CD14-positive monocyte (primary cell): Measurements from ENCODE around the gene GATAD2A. TPM values are rescaled to one million over a fixed set of nuclear protein-coding genes. Genes with fewer than 3 reads are reported as not detected.
A peak's percentile ranks its signal among the peaks of the same experiment; 100 is the strongest.

Source experiments
- DNase-seq, 3 donors: peaks; one replicate each; pipeline ENCODE4 v3.0.0-alpha.2; 2011 to 2022
- H2AFZ ChIP-seq: 2 replicates; pipeline ENCODE4 v1.6.0; 2012; ENCODE audit warnings: mild to moderate bottlenecking, low read depth, low read length, inconsistent platforms; ENCODE audit not compliant: insufficient read depth, poor library complexity, severe bottlenecking
- H3K27ac ChIP-seq, 2 donors: 1 replicate in 1 of 2; 2 replicates in 1 of 2; pipeline ENCODE4 v1.5.1; 2012 to 2013; ENCODE audit warnings: low read length in 2 of 2, control low read depth in 1 of 2, inconsistent platforms in 1 of 2, low read depth in 1 of 2, mild to moderate bottlenecking in 1 of 2
- H3K27me3 ChIP-seq, 2 donors: one replicate each; pipeline versions ENCODE4 v1.6.0 to v1.6.1; 2011 to 2013; ENCODE audit warnings: low read length in 2 of 2; ENCODE audit not compliant: control insufficient read depth in 2 of 2, insufficient read depth in 2 of 2
- H3K36me3 ChIP-seq, 2 donors: replicated peaks in 1 of 2; 1 replicate in 1 of 2; 2 replicates in 1 of 2; pipeline versions ENCODE4 v1.5.1 to v1.6.1; 2012 to 2013; ENCODE audit warnings: low read length in 2 of 2, control low read depth in 1 of 2, inconsistent platforms in 1 of 2, mild to moderate bottlenecking in 1 of 2; ENCODE audit not compliant: insufficient read depth in 2 of 2, control insufficient read depth in 1 of 2
- H3K4me1 ChIP-seq, 2 donors: 1 replicate in 1 of 2; 2 replicates in 1 of 2; pipeline versions ENCODE4 v1.5.1 to v1.6.1; 2012 to 2013; ENCODE audit warnings: low read length in 2 of 2, control low read depth in 1 of 2, inconsistent platforms in 1 of 2, mild to moderate bottlenecking in 1 of 2, moderate library complexity in 1 of 2; ENCODE audit not compliant: insufficient read depth in 2 of 2, control insufficient read depth in 1 of 2
- H3K4me2 ChIP-seq: replicated peaks from 2 replicates; pipeline ENCODE3; 2012; ENCODE audit warnings: low read length, moderate library complexity, mild to moderate bottlenecking; ENCODE audit not compliant: poor library complexity, severe bottlenecking; ENCODE audit errors: extremely low read depth
- H3K4me3 ChIP-seq, 3 experiments: fragments of 200-600 bp in 1 of 3; sonication (generic) in 1 of 3; replicated peaks in 1 of 3; 1 replicate in 2 of 3; 2 replicates in 1 of 3; pipeline ENCODE4 v1.5.1; 2011 to 2013; ENCODE audit warnings: low read length in 3 of 3, mild to moderate bottlenecking in 3 of 3, control low read depth in 2 of 3, low read depth in 2 of 3, inconsistent platforms in 1 of 3, moderate library complexity in 1 of 3
- H3K79me2 ChIP-seq: 2 replicates; pipeline ENCODE4 v1.6.0; 2012; ENCODE audit warnings: mild to moderate bottlenecking, control low read depth, inconsistent platforms, low read length, moderate library complexity; ENCODE audit not compliant: insufficient read depth
- H3K9ac ChIP-seq: 2 replicates; pipeline ENCODE4 v1.6.0; 2017; ENCODE audit warnings: low read length, mild to moderate bottlenecking; ENCODE audit not compliant: insufficient read depth, poor library complexity, severe bottlenecking
- H3K9me3 ChIP-seq, 2 donors: replicated peaks in 1 of 2; 1 replicate in 1 of 2; 2 replicates in 1 of 2; pipeline versions ENCODE4 v1.5.1 to v1.6.1; 2012 to 2013; ENCODE audit warnings: low read length in 2 of 2, control low read depth in 1 of 2; ENCODE audit not compliant: control insufficient read depth in 1 of 2, insufficient read depth in 1 of 2
- H4K20me1 ChIP-seq: 2 replicates; pipeline ENCODE4 v1.6.0; 2012; ENCODE audit warnings: mild to moderate bottlenecking, low read length, control low read depth, moderate library complexity; ENCODE audit not compliant: insufficient read depth
- H3K27ac Mint-ChIP-seq, 7 donors: one replicate each; pipeline ENCODE4 v1.8.0; 2020; ENCODE audit warnings: mild to moderate bottlenecking in 7 of 7, mixed read lengths in 7 of 7, moderate library complexity in 6 of 7, inconsistent platforms in 2 of 7
- H3K27me3 Mint-ChIP-seq, 3 donors: one replicate each; pipeline ENCODE4 v1.8.0; 2021 to 2022; ENCODE audit warnings: low read depth in 3 of 3, mild to moderate bottlenecking in 3 of 3, mixed read lengths in 3 of 3, moderate library complexity in 3 of 3, inconsistent platforms in 1 of 3
- H3K36me3 Mint-ChIP-seq, 2 donors: one replicate each; pipeline ENCODE4 v1.8.0; 2020; ENCODE audit warnings: mixed read lengths in 2 of 2, inconsistent platforms in 1 of 2, mild to moderate bottlenecking in 1 of 2
- H3K4me1 Mint-ChIP-seq: one replicate; pipeline ENCODE4 v1.8.0; 2020; ENCODE audit warnings: mild to moderate bottlenecking, mixed read lengths
- H3K4me3 Mint-ChIP-seq, 2 donors: one replicate each; pipeline ENCODE4 v1.8.0; 2020; ENCODE audit warnings: mild to moderate bottlenecking in 2 of 2, mixed read lengths in 2 of 2, moderate library complexity in 1 of 2
- H3K9me3 Mint-ChIP-seq, 7 donors: one replicate each; pipeline ENCODE4 v1.8.0; 2020 to 2022; ENCODE audit warnings: mixed read lengths in 7 of 7, mild to moderate bottlenecking in 6 of 7, moderate library complexity in 6 of 7, inconsistent platforms in 2 of 7
- CTCF ChIP-seq: fragments of 200-600 bp; IDR thresholded peaks from one replicate; pipeline ENCODE4 v1.8.0; 2022; ENCODE audit warnings: antibody characterized with exemption, mild to moderate bottlenecking
- WGBS: methylation state at CpG from one replicate; pipeline ENCODE4 v1.1.5; 2013; ENCODE audit warnings: missing lambda C conversion rate; ENCODE audit not compliant: insufficient coverage; 5-methylcytosine and 5-hydroxymethylcytosine counted together
- intact Hi-C, 2 donors: fragments of 100-400 bp; cut with micrococcal nuclease; formaldehyde crosslinking; loops; one replicate each; pipeline versions ENCODE4 v1.15.0 to v1.15.1; 2023
- polyA minus RNA-seq: library from RNA; depleted of rRNA, polyadenylated mRNA; stranded (reverse); fragments of >200 nt; gene quantifications from 2 replicates; pipeline ENCODE4 v1.2.3, GENCODE V29; 2012
- polyA plus RNA-seq, 3 donors: library from polyadenylated mRNA; depleted of rRNA in 1 of 3; unstranded in 2 of 3; stranded (reverse) in 1 of 3; fragments of 300-500 nt in 2 of 3; fragments of >200 nt in 1 of 3; fragmentation: Illumina TruSeq in 2 of 3; gene quantifications; 1 replicate in 2 of 3; 2 replicates in 1 of 3; pipeline ENCODE4 v1.2.3, GENCODE V29; 2012 to 2021
- total RNA-seq, 12 experiments: library from RNA in 1 of 12; stranded (reverse) in 1 of 12; fragments of 120-200 nt in 1 of 12; gene quantifications; one replicate each; pipeline ENCODE4 v1.2.4 and lab custom pipeline; 2013 to 2026; ENCODE audit warnings: mixed read lengths in 6 of 12, inconsistent platforms in 1 of 12

GATAD2A gene
- 31.6 TPM for total RNA-seq (2013)
- polyA plus RNA-seq (10 to 100 TPM in 1 of 3 donors, 1 to 10 TPM in 2; 8.0 to 35.9 (median 8.7) TPM), polyA minus RNA-seq (30.6 and 54.4 TPM in 2 replicates), total RNA-seq (lab: John Stamatoyannopoulos, UW) (49.6 to 254 (median 109) reads per million in 11 experiments)

GRCh38 chr19:19404879-19405860 lies at the start of gene GATAD2A:
GATAD2A (plus strand) TSS chr19:19405675; CDS start chr19:19465346, 59,671 bp downstream.
- H3K27ac Mint-ChIP-seq = peak within 1 kb of the TSS; percentile 99 to 100 (median 99)
- peaks cover 70% of the 10 kb centered on the region for H3K4me1 Mint-ChIP-seq
- H3K9ac ChIP-seq = peak within 1 kb of the TSS; percentile 82
- H3K79me2 ChIP-seq = peaks cover 91% of the 10 kb centered on the region
- peaks cover 11 to 13% of the 10 kb centered on the region in 2 donors for H3K36me3 Mint-ChIP-seq
- peak; percentile 97 to 99 (median 99) for DNase-seq
- peak; percentile 14 for TF ChIP-seq CTCF
- H3K27me3 Mint-ChIP-seq = peaks cover 0 to 3% (median 2%) of the 10 kb centered on the region in 3 donors
- WGBS = under 1% methylated on average over 85 of the region's 90 CpGs
- H3K9me3 ChIP-seq = no peaks in the 10 kb centered on the region
- H3K9me3 Mint-ChIP-seq = no peaks in the 10 kb centered on the region
- peak within 1 kb of the TSS; percentile 92 to 96 for H3K4me3 Mint-ChIP-seq
- H4K20me1 ChIP-seq = peaks cover 46% of the 10 kb centered on the region
- peak within 1 kb of the TSS; percentile 94 for H3K4me2 ChIP-seq
- H3K36me3 ChIP-seq = no peaks in the 10 kb centered on the region
- H2AFZ ChIP-seq = peak within 1 kb of the TSS; percentile 12
- H3K27me3 ChIP-seq = no peaks in the 10 kb centered on the region
- peak within 1 kb of the TSS; percentile 99 for H3K27ac ChIP-seq
- intact Hi-C loops = loop anchor here in 1 of 2 donors (5.0 kb wide), 2 partner anchors 33 to 82 kb away; no protein-coding TSS in a partner anchor
- H3K4me1 ChIP-seq = peaks cover 49 to 51% of the 10 kb centered on the region in 2 donors
- peak within 1 kb of the TSS; percentile 57 to 85 (median 66) for H3K4me3 ChIP-seq

GRCh38 chr19:19356500-19356899 lies 49.0 kb upstream of the GATAD2A start:
- H3K27ac ChIP-seq = no peak overlapping the region
- no peak for DNase-seq
- TF ChIP-seq CTCF = no peak
- no peaks in the 10 kb centered on the region for H3K79me2 ChIP-seq
- no peak overlapping the region for H2AFZ ChIP-seq
- Mint-ChIP-seq H3K4me3 (no peak overlapping the region), H3K27ac (peak overlapping the region in 1 of 7 donors; percentile 35), H3K27me3 (peaks cover 0 to 1% (median 0%) of the 10 kb centered on the region in 3 donors), H3K9me3 (no peaks in the 10 kb centered on the region), H3K36me3 (peaks cover 58 to 72% of the 10 kb centered on the region in 2 donors), H3K4me1 (peaks cover 6% of the 10 kb centered on the region)
- peaks cover 3% of the 10 kb centered on the region for H4K20me1 ChIP-seq
- H3K4me1 ChIP-seq = peaks cover 0 to 7% of the 10 kb centered on the region in 2 donors
- WGBS = 97% methylated on average over 10 of the region's 11 CpGs
- no peak overlapping the region for H3K4me2 ChIP-seq
- H3K36me3 ChIP-seq = peaks cover 58 to 63% of the 10 kb centered on the region in 2 donors
- H3K9ac ChIP-seq = no peak overlapping the region
- H3K4me3 ChIP-seq = no peak overlapping the region
- no peaks in the 10 kb centered on the region for H3K27me3 ChIP-seq
- H3K9me3 ChIP-seq = no peaks in the 10 kb centered on the region
- intact Hi-C loops = no loop called here
